T-cell (primary cell): ENCODE results near the gene TRIM17. TPM values are rescaled to one million over a fixed set of nuclear protein-coding genes. Genes with fewer than 3 reads are reported as not detected.

ENCODE experiments used
- ATAC-seq, 4 experiments: fragments of 200-7000 bp in 3 of 4; fragments of 150-1000 bp in 1 of 4; cut with Tn5 transposase; replicated peaks in 1 of 4; 1 replicate in 3 of 4; 2 replicates in 1 of 4; pipeline ENCODE4 v1.10.0; 2021; ENCODE audit warnings: moderate library complexity in 3 of 4, mild to moderate bottlenecking in 2 of 4, moderate number of reproducible peaks in 1 of 4
- CTCF ChIA-PET, 2 donors: fragments of 300-600 bp; sonication (Branson Sonifier 250); formaldehyde crosslinking; loops; one replicate each; lab custom pipeline; 2022; ENCODE audit warnings: antibody characterized with exemption in 2 of 2; lab: Charles Lee
- POLR2A ChIA-PET, 2 donors: fragments of 300-600 bp; sonication (Branson Sonifier 250); formaldehyde crosslinking; loops; one replicate each; lab custom pipeline; 2022; ENCODE audit warnings: antibody characterized with exemption in 2 of 2; lab: Charles Lee
- DNase-seq, 35 experiments: peaks; one replicate each; pipeline versions ENCODE4 v3.0.0 to v3.0.0-alpha.2; 2013 to 2023
- H3K27ac ChIP-seq: one replicate; pipeline ENCODE4 v1.5.1; 2013; ENCODE audit warnings: low read length
- H3K27me3 ChIP-seq, 2 experiments: replicated peaks in 1 of 2; 1 replicate in 1 of 2; 2 replicates in 1 of 2; pipeline versions ENCODE4 v1.6.1 to v1.7.0; 2013; ENCODE audit warnings: low read length in 1 of 2, mixed read lengths in 1 of 2; ENCODE audit not compliant: control insufficient read depth in 2 of 2, insufficient read depth in 2 of 2; ENCODE audit errors: extremely low read depth in 1 of 2
- H3K36me3 ChIP-seq, 2 donors: 1 replicate in 1 of 2; 2 replicates in 1 of 2; pipeline versions ENCODE4 v1.6.1 to v1.7.0; 2013; ENCODE audit warnings: low read length in 1 of 2; ENCODE audit not compliant: control insufficient read depth in 2 of 2, insufficient read depth in 1 of 2; ENCODE audit errors: extremely low read depth in 1 of 2
- H3K4me1 ChIP-seq, 2 experiments: 1 replicate in 1 of 2; 2 replicates in 1 of 2; pipeline versions ENCODE4 v1.6.1 to v1.7.0; 2013; ENCODE audit warnings: low read length in 2 of 2, mixed read lengths in 1 of 2; ENCODE audit not compliant: insufficient read depth in 2 of 2, control insufficient read depth in 1 of 2; ENCODE audit errors: extremely low read depth in 1 of 2
- H3K4me3 ChIP-seq, 2 donors: 1 replicate in 1 of 2; 2 replicates in 1 of 2; pipeline versions ENCODE4 v1.5.1 to v1.7.0; 2013; ENCODE audit warnings: mild to moderate bottlenecking in 2 of 2, low read length in 1 of 2, moderate library complexity in 1 of 2; ENCODE audit not compliant: control insufficient read depth in 1 of 2; ENCODE audit errors: extremely low read depth in 1 of 2
- H3K9me3 ChIP-seq: 2 replicates; pipeline ENCODE4 v1.7.0; 2013
- H3K27ac Mint-ChIP-seq, 2 donors: one replicate each; pipeline ENCODE4 v1.8.0; 2020 to 2021; ENCODE audit warnings: mild to moderate bottlenecking in 2 of 2, mixed read lengths in 2 of 2
- H3K27me3 Mint-ChIP-seq, 2 donors: one replicate each; pipeline ENCODE4 v1.8.0; 2021 to 2022; ENCODE audit warnings: mixed read lengths in 2 of 2
- H3K36me3 Mint-ChIP-seq: one replicate; pipeline ENCODE4 v1.8.0; 2021; ENCODE audit warnings: mixed read lengths
- H3K4me1 Mint-ChIP-seq, 3 donors: one replicate each; pipeline ENCODE4 v1.8.0; 2020 to 2022; ENCODE audit warnings: mixed read lengths in 3 of 3, mild to moderate bottlenecking in 1 of 3
- H3K4me3 Mint-ChIP-seq, 3 donors: one replicate each; pipeline ENCODE4 v1.8.0; 2020 to 2022; ENCODE audit warnings: mild to moderate bottlenecking in 3 of 3, mixed read lengths in 3 of 3, moderate library complexity in 3 of 3
- H3K9me3 Mint-ChIP-seq, 3 donors: one replicate each; pipeline ENCODE4 v1.8.0; 2020 to 2022; ENCODE audit warnings: mixed read lengths in 3 of 3
- WGBS: methylation state at CpG from one replicate; pipeline ENCODE4 v1.1.5; 2013; ENCODE audit warnings: missing lambda C conversion rate; ENCODE audit not compliant: insufficient coverage; 5-methylcytosine and 5-hydroxymethylcytosine counted together
- total RNA-seq, 35 experiments: library from RNA in 6 of 35; stranded (reverse) in 6 of 35; fragments of 120-200 nt in 1 of 35; gene quantifications; one replicate each; pipeline versions ENCODE4 v1.2.1 to v1.2.4 and lab custom pipeline; 2013 to 2026

Gene TRIM17
- total RNA-seq, 5 donors from 2014 or later (not counting 1 experiment from before 2014, with no cell fraction given), result 0.90 to 4.7 (median 1.7) TPM

DNA sequence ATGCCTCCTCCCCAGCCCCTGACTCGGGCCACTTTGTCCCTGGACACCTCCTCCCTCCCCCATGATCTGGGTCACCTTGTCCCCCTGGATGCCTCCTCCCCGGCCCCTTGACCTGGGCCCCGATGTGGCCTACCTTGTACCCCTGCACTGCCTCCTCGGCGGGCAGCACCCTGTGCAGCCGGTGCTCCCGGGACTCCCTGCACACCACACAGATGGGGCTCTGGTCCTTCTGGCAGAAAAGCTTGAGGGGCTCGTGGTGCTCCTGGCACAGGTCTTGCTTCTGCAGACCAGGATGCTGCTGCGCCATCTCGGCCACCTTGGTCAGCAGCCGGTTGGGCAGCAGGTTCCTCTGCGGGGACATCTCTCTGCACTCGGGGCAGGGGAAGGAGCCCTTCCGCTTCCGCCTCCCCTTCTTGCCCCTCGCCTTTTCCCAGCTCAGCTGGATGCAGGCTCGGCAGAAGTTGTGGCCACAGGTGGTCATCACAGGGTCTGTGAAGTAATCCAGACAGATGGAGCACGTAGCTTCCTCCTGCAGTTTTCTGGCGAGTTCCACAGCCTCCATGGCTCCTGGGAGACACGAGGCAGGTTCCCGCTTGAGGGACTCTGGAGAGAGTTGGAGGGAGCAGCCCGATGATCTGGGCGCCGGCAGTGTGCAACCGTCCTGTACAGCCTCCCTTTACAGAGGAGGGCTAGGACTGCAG lies 2.0 kb downstream of the TRIM17 start:
- Histone ChIP-seq H3K4me3 (no peak overlapping the region), H3K9me3 (no peaks in the 10 kb centered on the region), H3K27me3 (peaks cover 6 to 24% of the 10 kb centered on the region in 2 experiments), H3K4me1 (peaks cover 5 to 19% of the 10 kb centered on the region in 2 experiments), H3K36me3 (no peaks in the 10 kb centered on the region), H3K27ac (no peak overlapping the region)
- Mint-ChIP-seq H3K27me3 (peaks cover 0 to 12% of the 10 kb centered on the region in 2 donors), H3K27ac (no peak overlapping the region), H3K36me3 (no peaks in the 10 kb centered on the region), H3K4me3 (peak overlapping the region in 1 of 3 donors; percentile 81), H3K9me3 (no peaks in the 10 kb centered on the region), H3K4me1 (peaks cover 20 to 24% (median 24%) of the 10 kb centered on the region in 3 donors)
- DNase-seq, result no peak
- 93% methylated on average over 16 of the region's 25 CpGs for WGBS
- ChIA-PET POLR2A (interaction anchor here in 1 of 2 donors (0.7 kb wide), 1 partner anchor 74 kb away, joined by 3 read pairs; no protein-coding TSS in a partner anchor), CTCF (no interaction called here)
- ATAC-seq, result no peak

DNA sequence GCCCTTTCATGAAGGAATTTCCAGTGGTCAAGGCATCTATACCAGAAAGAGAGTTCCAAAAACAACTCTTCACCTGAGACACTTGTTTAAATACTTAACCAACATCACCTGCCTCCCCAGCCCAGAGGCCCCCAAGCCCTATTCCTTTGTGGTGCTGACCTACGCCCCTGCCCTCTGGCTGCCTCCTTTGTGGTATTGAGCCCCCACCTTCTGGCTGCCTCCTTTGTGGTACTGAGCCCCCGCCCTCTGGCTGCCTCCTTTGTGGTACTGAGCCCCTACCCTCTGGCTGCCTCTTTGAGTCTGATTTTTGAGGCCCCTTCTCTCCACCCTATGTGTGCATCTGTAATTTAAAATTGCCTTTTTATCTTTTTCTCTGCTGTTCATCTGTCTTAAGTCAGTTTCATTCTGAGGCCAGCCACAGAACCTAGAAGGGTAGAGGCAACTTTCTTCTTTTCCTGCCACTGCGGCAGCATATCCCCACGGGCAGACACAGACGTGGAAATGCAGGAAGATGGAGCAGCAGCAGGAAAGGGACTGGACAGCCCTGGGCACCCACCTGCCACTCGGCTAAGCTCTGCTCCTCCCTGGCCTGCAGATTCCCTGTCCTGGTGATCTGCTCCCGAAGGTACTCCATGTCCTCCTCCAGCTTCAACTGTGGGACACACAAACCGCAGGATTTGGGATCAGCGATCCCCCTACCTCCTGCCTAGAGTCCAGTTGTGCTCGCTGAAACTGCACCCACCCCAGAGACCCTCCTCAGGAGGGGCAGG lies 3.2 kb downstream of the TRIM17 start:
- Mint-ChIP-seq H3K27me3 (peaks cover 0 to 10% of the 10 kb centered on the region in 2 donors), H3K27ac (no peak overlapping the region), H3K4me3 (no peak overlapping the region), H3K36me3 (no peaks in the 10 kb centered on the region), H3K9me3 (no peaks in the 10 kb centered on the region), H3K4me1 (peaks cover 24 to 30% (median 28%) of the 10 kb centered on the region in 3 donors)
- no peaks in the 10 kb centered on the region for H3K36me3 ChIP-seq
- no peaks in the 10 kb centered on the region for H3K9me3 ChIP-seq
- ATAC-seq (no peak), DNase-seq (no peak)
- CTCF ChIA-PET, result no interaction called here
- no peak overlapping the region for H3K4me3 ChIP-seq
- POLR2A ChIA-PET, result no interaction called here
- WGBS, result 88% methylated on average over 9 of the region's 10 CpGs
- H3K27ac ChIP-seq, result no peak overlapping the region
- H3K27me3 ChIP-seq, result peaks cover 6 to 24% of the 10 kb centered on the region in 2 experiments
- peaks cover 5 to 25% of the 10 kb centered on the region in 2 experiments for H3K4me1 ChIP-seq

DNA sequence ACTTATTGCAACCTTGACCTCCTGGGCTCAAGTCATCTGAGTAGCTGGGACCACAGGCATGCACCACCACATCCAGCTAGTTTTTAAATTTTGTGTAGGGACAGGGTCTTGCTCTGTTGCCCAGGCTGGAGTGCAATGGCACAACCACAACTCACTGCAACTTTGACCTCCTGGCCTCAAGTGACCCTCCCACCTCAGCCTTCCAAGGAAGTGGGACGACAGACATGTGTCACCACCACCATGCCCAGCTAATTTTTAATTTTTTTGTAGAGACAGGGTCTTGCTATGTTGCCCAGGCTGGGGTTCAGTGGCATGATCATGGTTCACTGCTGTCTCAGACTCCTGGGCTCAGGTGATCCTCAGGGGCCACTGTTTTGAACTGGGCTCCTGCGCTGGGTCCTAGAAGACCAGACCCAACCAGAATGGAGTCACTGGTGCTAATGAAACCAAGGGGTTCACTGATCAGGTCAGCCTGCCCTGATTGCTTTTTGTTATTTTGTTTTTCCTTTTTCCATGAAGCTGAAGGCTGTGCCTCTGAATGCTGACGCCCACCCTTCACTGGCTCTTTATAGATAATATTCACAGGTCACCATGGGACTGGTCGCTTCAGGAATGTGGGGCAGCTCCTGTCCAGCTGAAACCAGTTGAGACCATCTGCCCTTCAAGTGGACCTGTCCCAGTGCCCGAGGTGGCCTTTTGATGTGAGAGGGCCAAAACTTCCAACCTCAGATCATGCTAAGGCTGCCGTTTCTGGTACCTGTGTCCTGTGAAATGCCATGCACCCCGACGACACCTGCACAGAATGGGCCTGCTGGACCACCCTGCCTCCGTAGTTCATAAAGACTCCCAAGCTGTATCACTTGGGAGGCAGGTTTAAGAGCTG lies 4.9 kb downstream of the TRIM17 start:
- no peak overlapping the region for H3K4me3 Mint-ChIP-seq
- 94% methylated on average over 4 of the region's 9 CpGs for WGBS
- H3K27ac Mint-ChIP-seq, result no peak overlapping the region
- no peaks in the 10 kb centered on the region for H3K36me3 ChIP-seq
- no peaks in the 10 kb centered on the region for H3K36me3 Mint-ChIP-seq
- ChIA-PET CTCF (interaction anchor here in 1 of 2 donors (0.6 to 0.7 kb wide), 2 partner anchors 38 to 1140 kb away, joined by 3 to 4 read pairs; no protein-coding TSS in a partner anchor), POLR2A (interaction anchor here in 1 of 2 donors (0.7 kb wide), 1 partner anchor 104 kb away, joined by 13 read pairs; no protein-coding TSS in a partner anchor)
- ATAC-seq (no peak), DNase-seq (no peak)
- H3K27ac ChIP-seq, result no peak overlapping the region
- H3K27me3 Mint-ChIP-seq, result peaks cover 0 to 8% of the 10 kb centered on the region in 2 donors
- H3K4me1 ChIP-seq, result peaks cover 8 to 32% of the 10 kb centered on the region in 2 experiments
- H3K9me3 Mint-ChIP-seq, result no peaks in the 10 kb centered on the region
- no peaks in the 10 kb centered on the region for H3K9me3 ChIP-seq
- peaks cover 4 to 13% of the 10 kb centered on the region in 2 experiments for H3K27me3 ChIP-seq
- no peak overlapping the region for H3K4me3 ChIP-seq
- H3K4me1 Mint-ChIP-seq, result peaks cover 13 to 30% (median 24%) of the 10 kb centered on the region in 3 donors

DNA sequence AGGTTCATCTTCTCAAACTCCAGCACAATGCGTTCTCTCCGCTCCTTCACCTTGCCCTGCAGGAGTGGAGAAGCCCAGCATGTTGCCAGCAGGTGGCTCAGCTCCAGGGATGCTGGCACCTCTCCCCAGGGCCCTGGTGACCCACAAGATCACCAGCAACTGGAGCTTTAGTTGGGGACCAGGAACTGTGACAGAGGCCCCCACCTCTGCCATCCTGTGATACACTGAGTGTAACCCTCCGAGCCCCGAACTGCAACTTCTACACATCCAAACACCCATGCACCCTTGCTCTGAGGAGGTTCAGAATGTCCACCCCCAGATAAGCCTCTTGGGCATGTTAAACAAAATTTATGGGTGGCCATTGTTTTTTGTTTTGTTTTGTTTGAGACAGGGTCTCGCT lies 5.5 kb downstream of the TRIM17 start:
- H3K27me3 Mint-ChIP-seq, result peaks cover 0 to 6% of the 10 kb centered on the region in 2 donors
- Histone ChIP-seq H3K4me3 (no peak overlapping the region), H3K27ac (no peak overlapping the region), H3K27me3 (peaks cover 4 to 10% of the 10 kb centered on the region in 2 experiments), H3K4me1 (peaks cover 8 to 27% of the 10 kb centered on the region in 2 experiments), H3K36me3 (no peaks in the 10 kb centered on the region), H3K9me3 (no peaks in the 10 kb centered on the region)
- H3K36me3 Mint-ChIP-seq, result no peaks in the 10 kb centered on the region
- ATAC-seq, result no peak
- 100% methylated on average over 2 of the region's 5 CpGs for WGBS
- POLR2A ChIA-PET, result no interaction called here
- no peak for DNase-seq
- peaks cover 10 to 29% (median 21%) of the 10 kb centered on the region in 3 donors for H3K4me1 Mint-ChIP-seq
- H3K4me3 Mint-ChIP-seq, result no peak overlapping the region
- no peaks in the 10 kb centered on the region for H3K9me3 Mint-ChIP-seq
- no peak overlapping the region for H3K27ac Mint-ChIP-seq
- CTCF ChIA-PET, result no interaction called here

DNA sequence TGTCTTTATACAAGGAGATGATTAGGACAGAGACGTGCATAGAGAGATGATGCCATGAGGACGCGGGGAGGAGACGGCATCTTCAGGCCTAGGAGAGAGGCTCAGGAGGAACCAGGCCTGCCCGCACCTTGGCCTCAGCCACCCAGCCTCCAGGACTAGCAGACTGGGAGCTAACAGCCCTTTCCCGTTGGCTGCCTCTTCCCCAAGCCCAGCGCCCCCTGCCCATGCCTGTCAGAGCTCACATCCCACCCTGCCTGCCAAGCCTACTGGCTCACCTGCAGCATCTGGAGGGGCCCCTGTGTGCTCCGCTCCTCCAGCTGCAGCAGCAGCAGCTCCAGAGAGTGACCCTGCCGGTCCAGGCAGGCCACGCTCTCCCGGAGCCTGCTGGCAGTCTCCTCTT lies 6.0 kb downstream of the TRIM17 start:
- H3K36me3 Mint-ChIP-seq, result no peaks in the 10 kb centered on the region
- no peak overlapping the region for H3K27ac Mint-ChIP-seq
- no peak overlapping the region for H3K4me3 ChIP-seq
- peaks cover 7 to 25% (median 18%) of the 10 kb centered on the region in 3 donors for H3K4me1 Mint-ChIP-seq
- no peak overlapping the region for H3K27ac ChIP-seq
- ATAC-seq (no peak), DNase-seq (no peak)
- peaks cover 0 to 5% of the 10 kb centered on the region in 2 donors for H3K27me3 Mint-ChIP-seq
- H3K36me3 ChIP-seq, result no peaks in the 10 kb centered on the region
- ChIA-PET CTCF (no interaction called here), POLR2A (no interaction called here)
- 97% methylated on average over 11 of the region's 11 CpGs for WGBS
- H3K9me3 Mint-ChIP-seq, result no peaks in the 10 kb centered on the region
- H3K27me3 ChIP-seq, result peaks cover under 1 to 6% of the 10 kb centered on the region in 2 experiments
- H3K9me3 ChIP-seq, result no peaks in the 10 kb centered on the region
- H3K4me1 ChIP-seq, result peaks cover 4 to 25% of the 10 kb centered on the region in 2 experiments
- no peak overlapping the region for H3K4me3 Mint-ChIP-seq
